Measurements from ENCODE around the gene NUP62.

The NUP62 gene

DNA sequence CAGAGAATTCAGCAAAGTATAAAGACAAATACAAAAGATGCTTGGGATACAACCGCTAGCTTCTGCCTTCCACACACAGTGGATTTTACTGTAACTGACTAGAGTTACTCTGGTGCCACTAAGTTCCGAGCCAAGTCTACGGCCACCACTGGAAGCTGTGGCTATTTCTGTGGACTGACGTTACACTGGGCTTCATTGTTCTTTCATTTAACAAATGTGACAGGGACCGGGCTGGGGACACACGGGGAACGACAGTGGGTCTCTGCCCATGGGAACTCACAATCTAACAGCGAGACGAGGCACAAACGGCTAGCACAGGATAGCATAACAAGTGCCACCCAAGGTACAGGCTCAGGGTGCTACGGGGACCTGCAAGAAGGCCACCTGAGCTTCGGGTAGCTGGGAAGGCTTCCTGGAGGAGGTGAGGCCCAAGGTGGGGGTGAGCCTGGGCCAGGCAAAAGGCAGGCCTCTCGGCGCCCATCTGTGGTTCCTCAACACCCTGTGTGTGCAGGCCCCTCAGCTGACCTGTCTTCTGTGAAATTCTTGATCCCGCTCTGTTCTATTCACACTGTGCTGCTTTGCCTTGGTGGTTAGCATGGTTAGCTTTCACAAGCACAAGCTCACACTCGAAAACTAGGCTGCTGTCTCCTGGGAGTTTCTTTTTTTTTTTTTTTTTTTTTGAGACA lies 22.3 kb downstream of the NUP62 start:
- no peak for TF ChIP-seq GATA2 (IDR thresholded peaks at IDR 0.05; ENCODE audit: low read depth, low read length)
- TF ChIP-seq GATA3 (IDR thresholded peaks at IDR 0.05; ENCODE audit: low read depth, low read length), result no peak

DNA sequence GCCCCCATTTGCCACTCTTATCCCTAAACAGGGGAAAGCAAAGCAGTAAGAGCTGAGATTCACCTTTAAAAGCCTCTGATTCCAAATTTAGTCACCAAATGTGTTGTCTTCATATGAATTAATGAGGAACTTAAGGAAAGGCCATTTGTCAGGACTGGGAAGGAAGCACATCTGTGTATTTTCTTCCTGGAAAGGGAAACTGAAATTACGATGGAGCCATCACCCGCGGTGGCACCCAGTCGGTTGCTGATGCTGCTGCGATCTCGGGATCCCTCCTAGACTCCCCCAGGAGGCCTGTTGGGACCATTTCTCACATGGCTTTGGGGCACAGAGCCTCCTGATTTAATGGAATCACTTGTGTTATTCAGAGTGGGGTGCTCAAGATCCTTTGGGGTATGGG lies 25.2 kb downstream of the NUP62 start:
- TF ChIP-seq GATA2 (IDR thresholded peaks at IDR 0.05; ENCODE audit: low read depth, low read length), result no peak
- TF ChIP-seq GATA3 (IDR thresholded peaks at IDR 0.05; ENCODE audit: low read depth, low read length), result no peak

DNA sequence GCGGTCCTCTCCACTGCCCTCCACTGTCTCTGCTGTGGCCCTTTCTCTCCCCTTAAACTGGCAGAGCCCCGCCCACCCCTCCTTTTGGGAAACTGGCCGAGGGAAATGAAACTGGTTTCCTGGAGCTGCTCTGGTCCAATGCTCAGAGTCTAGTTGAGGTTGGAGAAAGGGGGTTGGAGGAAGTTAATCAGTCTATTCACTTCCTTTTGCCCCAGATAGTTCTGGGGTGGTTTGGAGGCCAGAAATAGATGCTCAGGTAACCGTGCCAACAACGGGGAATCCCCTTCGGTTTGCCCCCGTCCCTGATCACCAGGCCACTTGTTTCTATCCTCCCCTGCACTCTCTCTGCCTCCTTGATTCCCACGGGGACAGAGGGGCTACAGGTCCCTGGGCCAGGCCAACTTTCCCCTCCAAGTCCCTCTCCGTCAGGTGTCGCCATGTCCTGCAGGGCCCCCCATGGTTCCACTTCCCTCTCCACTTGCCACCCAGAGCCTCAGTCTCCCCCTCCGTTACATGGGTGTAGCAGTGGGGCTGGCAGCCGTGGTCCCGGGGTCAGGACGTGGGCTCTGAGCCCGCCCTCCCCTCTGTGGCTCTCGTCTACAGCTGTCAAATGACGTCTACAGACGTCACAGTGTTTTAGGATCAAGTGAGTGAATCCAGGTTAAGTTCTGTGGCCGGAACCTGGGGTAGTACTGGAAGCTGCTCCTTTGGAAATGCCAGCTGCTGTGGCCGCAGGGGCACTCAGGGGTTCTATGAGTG lies 32.3 kb downstream of the NUP62 start, which contains the start of gene IL4I1:
Gene IL4I1 (minus strand): TSS at position 25 of the 759 bp plus-strand sequence. CDS start 727 bp downstream, outside the sequence.
- TF ChIP-seq GATA3 (IDR thresholded peaks at IDR 0.05; ENCODE audit: low read depth, low read length) (no peak), GATA2 (IDR thresholded peaks at IDR 0.05; ENCODE audit: low read depth, low read length) (no peak)

DNA sequence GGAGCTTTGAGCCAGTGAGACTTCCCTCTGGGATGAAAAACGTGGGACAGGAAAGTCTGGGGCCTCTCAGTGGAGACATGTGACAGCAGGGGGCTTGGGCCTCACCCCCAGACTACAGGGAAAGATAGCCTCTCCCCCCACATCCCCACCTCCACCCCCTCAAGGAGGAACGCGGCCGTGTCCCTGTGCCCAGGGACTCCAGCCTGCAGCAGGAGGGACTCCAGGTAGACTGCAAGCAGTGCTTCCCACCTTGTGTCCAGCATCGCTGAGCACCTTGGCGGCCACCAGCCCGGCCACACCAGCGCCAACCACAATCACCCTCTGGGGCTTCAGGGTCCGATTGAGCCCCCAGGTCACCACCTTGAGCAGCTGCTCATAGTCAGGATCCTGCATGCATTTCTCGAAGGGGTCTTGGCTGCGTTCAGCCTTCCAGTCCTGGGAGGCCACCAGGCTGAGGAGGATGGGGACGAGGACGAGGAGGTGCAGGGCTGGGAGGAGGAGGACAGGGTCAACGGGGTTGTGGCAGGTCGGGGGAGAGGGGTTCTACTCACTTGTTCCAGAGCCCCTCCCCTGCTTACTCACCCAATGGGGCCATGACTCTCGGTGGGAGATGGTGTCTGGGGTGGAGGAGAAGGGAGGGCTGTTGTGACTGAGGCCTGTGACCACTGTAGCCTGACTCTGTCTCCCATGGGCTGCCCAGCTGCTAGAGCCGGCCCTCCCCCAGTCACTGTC lies 33.6 kb downstream of the NUP62 start:
- TF ChIP-seq GATA3 (IDR thresholded peaks at IDR 0.05; ENCODE audit: low read depth, low read length), result no peak
- TF ChIP-seq GATA2 (IDR thresholded peaks at IDR 0.05; ENCODE audit: low read depth, low read length), result no peak

DNA sequence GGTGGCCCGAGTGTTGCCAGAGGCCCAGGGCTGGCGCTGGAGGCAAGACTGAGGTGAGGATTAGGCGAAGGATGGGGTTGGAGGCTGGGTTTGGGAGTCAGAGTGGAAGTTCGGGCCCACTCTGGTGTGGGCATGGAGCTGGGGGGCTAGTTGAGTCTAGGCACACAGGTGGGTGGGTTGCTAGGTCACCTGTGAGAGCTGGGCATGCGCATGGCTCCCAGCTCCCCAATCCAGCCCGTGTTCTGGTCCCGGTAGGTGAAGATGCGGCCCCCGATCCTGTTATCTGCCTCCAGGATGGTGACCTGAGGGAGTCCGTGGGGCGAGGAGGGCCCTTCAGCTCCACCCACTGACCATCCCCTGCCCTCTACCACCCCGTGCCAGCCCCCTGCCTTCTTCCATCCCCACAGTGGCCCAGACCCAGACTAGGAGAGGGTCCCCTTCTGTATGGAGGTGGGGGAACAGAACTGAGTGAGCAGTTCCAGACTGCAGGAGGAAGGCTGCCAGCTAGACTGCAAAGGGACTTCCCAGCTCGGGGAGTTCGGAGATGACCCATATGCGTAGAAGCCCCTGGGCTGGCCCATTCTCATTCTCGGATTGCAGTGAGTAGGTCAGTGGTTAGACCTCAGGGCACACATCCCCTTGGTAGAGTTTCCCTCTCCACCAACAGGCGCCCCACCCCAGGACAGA lies 34.3 kb downstream of the NUP62 start:
- no peak for TF ChIP-seq GATA3 (IDR thresholded peaks at IDR 0.05; ENCODE audit: low read depth, low read length)
- no peak for TF ChIP-seq GATA2 (IDR thresholded peaks at IDR 0.05; ENCODE audit: low read depth, low read length)

DNA sequence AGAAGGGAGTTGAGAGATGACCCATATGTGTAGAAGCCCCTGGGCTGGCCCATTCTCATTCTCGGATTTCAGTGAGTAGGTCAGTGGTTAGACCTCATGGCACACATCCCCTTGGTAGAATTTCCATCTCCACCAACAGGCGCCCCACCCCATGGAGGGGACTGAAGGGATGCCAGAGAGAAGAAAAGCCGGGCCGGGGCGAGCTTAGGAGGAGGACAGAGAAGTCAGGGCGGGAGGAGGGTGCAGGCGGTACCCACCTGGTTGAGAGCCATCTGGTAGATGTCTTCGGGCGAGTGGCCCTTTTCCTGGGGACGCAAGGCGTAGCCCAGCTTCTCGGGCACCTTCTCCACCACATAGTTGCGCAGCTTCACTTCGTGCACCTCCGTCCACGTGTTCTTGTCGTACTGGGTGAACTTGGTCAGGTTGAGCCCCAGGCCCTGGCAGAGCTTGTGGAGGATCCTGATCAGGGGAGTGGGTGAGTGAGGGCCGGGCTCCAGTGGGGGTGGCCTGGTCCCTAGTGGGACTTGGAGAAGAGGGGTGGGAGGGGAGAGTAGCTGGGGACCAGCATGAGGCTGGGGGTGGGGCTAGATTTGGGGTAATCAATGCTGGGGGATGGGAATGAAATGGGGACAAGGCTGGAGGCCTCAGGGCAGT lies 35.2 kb downstream of the NUP62 start:
- TF ChIP-seq GATA3 (IDR thresholded peaks at IDR 0.05; ENCODE audit: low read depth, low read length), result no peak
- no peak for TF ChIP-seq GATA2 (IDR thresholded peaks at IDR 0.05; ENCODE audit: low read depth, low read length)

DNA sequence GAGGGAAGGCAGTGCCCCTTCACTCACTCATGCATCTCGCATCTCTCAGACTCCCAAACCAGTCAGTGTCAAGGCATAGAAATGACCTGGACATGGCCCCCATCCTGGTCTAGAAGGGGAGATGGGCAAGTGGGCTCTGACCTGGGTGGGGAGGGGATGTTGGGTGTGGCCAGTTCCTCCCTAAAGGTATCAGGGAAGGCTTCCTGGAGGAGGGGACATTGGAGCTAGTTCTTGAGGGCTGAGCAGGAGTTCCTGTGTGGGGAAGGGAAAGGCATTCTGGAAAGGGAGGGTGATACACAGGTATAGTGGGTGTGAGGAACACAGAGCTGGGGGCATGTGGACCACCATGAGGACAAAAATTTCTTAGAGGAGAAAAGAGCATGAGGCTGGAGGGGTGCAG lies 36.6 kb downstream of the NUP62 start:
- TF ChIP-seq GATA2 (IDR thresholded peaks at IDR 0.05; ENCODE audit: low read depth, low read length), result no peak
- TF ChIP-seq GATA3 (IDR thresholded peaks at IDR 0.05; ENCODE audit: low read depth, low read length), result no peak

DNA sequence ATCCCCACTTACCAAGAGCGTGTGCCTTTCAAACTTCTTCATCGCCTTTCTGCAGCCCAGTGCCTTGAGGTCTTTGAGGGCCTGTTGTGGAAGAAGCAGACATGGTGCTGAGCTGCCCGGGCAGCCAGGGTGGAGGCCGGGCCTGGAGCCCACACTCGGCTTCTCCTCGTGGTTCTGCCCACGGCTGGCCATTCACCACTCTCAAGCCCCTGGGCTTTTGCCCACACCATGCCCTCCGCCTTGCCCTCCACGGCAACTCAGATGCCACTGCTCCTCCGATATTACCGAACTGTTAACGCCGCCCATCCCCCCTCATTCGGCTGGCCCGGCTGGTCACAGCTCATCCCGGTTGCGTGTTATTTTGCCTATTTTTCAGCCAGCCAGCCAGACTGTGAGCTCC lies 37.9 kb downstream of the NUP62 start:
- no peak for TF ChIP-seq GATA2 (IDR thresholded peaks at IDR 0.05; ENCODE audit: low read depth, low read length)
- no peak for TF ChIP-seq GATA3 (IDR thresholded peaks at IDR 0.05; ENCODE audit: low read depth, low read length)

DNA sequence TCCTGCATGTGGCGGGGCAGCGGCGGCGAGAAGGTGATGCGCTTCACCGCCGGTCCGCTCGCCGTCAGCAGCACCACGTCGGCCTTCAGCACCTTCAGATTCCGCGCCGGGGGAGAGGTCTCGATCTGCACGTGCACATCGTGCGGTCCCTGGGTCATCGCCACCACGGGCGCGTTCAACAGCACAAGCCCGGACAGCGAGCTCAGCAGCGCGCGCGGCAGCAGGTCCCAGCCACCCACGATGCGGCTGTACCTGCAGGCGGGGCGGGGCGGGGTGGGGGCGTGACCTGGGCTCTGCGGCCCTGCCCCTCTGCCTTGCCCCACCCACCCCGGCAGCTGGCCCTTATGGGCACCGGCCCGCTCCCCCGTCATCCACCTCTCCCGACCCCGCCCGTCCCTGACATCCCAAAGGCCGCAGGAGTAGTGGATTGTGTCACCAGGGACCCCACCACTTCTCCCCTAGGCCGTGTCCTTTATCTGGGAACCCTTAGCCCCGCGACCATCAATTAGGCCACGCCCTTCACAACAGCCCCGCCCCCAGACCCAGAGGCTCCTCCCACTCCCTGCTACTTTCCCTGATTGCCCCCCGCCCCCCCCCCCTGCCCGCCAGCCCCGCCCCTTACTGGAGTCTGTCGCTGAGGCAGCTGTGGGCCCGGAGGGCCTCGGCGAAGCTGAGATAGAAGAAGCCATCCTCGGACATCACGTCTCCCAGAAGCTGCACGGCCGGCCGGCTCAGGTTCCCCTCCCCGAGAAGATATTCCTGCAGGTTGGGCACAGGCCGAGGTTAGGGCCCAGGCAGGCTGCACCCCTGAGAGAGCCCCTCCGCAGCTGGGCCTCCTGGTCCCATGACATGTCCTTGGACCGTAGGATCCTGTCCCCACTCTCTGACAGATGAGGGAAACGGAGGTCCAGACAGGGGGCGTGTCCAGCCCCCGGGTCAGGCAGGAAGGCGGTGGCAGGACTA lies 38.7 kb downstream of the NUP62 start:
- no peak for TF ChIP-seq GATA3 (IDR thresholded peaks at IDR 0.05; ENCODE audit: low read depth, low read length)
- no peak for TF ChIP-seq GATA2 (IDR thresholded peaks at IDR 0.05; ENCODE audit: low read depth, low read length)

DNA sequence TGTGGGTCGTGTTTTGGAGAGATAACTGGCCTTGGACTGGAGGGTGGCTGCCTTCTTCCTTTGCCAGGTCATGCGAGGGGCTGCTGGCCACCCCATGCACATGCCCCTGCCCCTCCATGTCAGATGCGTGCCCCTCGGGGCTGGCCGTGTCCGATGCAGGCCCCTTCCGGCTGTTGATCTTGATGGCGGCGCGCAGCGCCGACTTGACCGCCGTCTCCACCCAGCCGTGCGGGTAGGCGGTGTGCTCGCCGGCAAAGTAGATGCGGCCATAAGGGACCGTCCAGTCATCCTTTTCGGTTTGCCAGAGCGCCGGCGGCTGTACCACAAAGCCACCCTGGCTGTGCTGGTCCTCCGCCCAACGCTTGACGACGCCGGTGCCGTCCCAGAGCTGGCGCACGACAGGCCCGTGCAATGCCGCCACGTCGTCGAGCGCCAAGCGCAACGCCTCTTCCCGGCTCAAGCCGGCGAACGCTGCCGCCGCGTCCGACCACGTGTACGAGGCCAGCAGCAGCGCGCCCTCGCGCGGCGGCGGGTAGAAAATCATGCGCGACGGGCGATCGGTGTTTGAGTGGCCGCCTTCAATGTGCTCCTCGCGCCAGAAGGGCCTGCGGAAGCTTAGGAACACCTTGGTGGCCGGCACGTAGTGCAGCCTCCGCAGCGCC lies 39.5 kb downstream of the NUP62 start:
- no peak for TF ChIP-seq GATA3 (IDR thresholded peaks at IDR 0.05; ENCODE audit: low read depth, low read length)
- TF ChIP-seq GATA2 (IDR thresholded peaks at IDR 0.05; ENCODE audit: low read depth, low read length), result no peak

DNA sequence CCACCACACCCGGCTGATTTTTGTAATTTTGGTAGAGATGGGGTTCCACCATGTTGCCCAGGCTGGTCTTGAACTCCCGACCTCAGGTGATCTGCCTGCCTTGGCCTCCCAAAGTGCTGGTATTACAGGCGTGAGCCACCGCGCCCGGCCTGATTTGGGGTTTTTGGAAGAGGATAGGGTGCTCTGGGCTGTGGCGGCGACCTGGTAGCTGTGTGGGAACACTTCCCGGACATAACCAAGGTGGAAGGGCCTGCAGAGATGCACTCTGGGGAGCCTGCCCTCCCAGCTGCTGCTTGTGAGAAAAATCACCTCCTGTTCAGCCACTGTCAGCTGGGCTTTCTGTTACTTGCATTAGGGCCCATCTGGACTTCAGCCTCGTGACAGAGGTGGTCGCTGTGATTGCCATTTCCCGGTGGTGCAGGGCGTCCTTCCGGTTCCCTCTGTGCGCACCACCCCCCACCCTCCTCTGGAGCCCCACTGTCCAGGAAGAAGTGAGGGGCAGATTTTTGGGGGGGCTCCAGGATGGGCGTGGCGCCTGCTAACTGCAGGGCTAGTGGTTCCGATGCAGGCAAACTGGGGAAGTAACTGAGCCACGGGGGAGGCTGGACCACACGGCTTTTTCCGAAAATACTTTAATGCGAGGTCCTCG lies 40.1 kb downstream of the NUP62 start:
- no peak for TF ChIP-seq GATA2 (IDR thresholded peaks at IDR 0.05; ENCODE audit: low read depth, low read length)
- TF ChIP-seq GATA3 (IDR thresholded peaks at IDR 0.05; ENCODE audit: low read depth, low read length), result no peak

DNA sequence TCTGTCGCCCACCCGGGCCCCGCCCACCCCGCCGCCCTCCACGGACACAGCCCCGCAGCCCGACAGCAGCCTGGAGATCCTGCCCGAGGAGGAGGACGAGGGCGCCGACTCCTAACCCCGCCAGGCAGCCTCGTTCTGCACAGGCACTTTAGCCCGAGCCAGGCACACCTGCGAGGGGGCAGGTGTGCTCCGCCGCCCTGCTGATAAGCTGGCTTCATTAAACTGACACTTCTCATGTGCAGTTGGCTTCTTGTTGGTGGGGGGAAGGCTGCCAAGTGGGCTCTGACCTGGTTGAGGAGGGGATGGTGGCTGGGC lies 40.8 kb downstream of the NUP62 start:
- TF ChIP-seq GATA3 (IDR thresholded peaks at IDR 0.05; ENCODE audit: low read depth, low read length) (no peak), GATA2 (IDR thresholded peaks at IDR 0.05; ENCODE audit: low read depth, low read length) (no peak)
